Left lung (tissue), 10 donors: Measurements from ENCODE around the gene WASF2. TPM values are rescaled to one million over a fixed set of nuclear protein-coding genes. Genes with fewer than 3 reads are reported as not detected.
A peak's percentile ranks its signal among the peaks of the same experiment; 100 is the strongest.
"Not testable (repeated sequence)": the region's sequence is repeated elsewhere in the genome, so short reads cannot be mapped to it uniquely, and the experiment has no call there.

Experiments used
- ATAC-seq: fragments of 200-7000 bp; cut with Tn5 transposase; one replicate; pipeline ENCODE4 v1.9.1; 2020; ENCODE audit warnings: moderate library complexity
- DNase-seq, 4 donors: peaks; one replicate each; pipeline ENCODE4 v3.0.0-alpha.2; 2013 to 2020
- H3K27ac ChIP-seq, 2 donors: fragments of 200-600 bp; sonication (generic) in 1 of 2; one replicate each; pipeline versions ENCODE4 v1.5.0 to v1.8.0; 2020 to 2021
- H3K27me3 ChIP-seq, 2 donors: fragments of 200-600 bp; sonication (generic) in 1 of 2; one replicate each; pipeline versions ENCODE4 v1.5.0 to v1.8.0; 2020 to 2021
- H3K36me3 ChIP-seq, 2 donors: fragments of 200-600 bp; sonication (generic) in 1 of 2; one replicate each; pipeline versions ENCODE4 v1.5.0 to v1.8.0; 2020 to 2021
- H3K4me1 ChIP-seq, 2 donors: fragments of 200-600 bp; one replicate each; pipeline ENCODE4 v1.8.0; 2021
- H3K4me3 ChIP-seq, 2 donors: fragments of 200-600 bp; sonication (generic) in 1 of 2; one replicate each; pipeline versions ENCODE4 v1.5.0 to v1.8.0; 2020 to 2021; ENCODE audit warnings: mild to moderate bottlenecking in 1 of 2
- H3K9me3 ChIP-seq, 2 donors: fragments of 200-600 bp; sonication (generic) in 1 of 2; one replicate each; pipeline versions ENCODE4 v1.5.0 to v1.8.0; 2020 to 2021
- CTCF ChIP-seq, 2 donors: fragments of 200-600 bp; sonication (generic) in 1 of 2; IDR thresholded peaks; one replicate each; pipeline versions ENCODE4 v1.5.0 to v1.8.0; 2021; ENCODE audit warnings: antibody characterized with exemption in 2 of 2
- intact Hi-C, 2 donors: fragments of 100-400 bp; cut with DNase I; formaldehyde crosslinking; loops; one replicate each; pipeline versions ENCODE4 v1.11.2 to v1.14.2; 2022
- polyA plus RNA-seq, 6 donors: library from polyadenylated mRNA; unstranded; fragments of 120-200 nt; gene quantifications; one replicate each; pipeline ENCODE4 v1.2.1, GENCODE V29; 2013; ENCODE audit not compliant: insufficient read length in 6 of 6
- total RNA-seq, 2 donors: library from RNA; stranded (reverse); fragmentation: NEBNext Ultra II Directional; extraction: Animal tissue kit (Norgen Biotek cat#: 25700); gene quantifications; one replicate each; pipeline ENCODE4 v1.2.1, GENCODE V29; 2021
- donor health status: DM: no; HTN: yes; CAD: no.
- donor health status: DM: no; HTN: no; CAD: no.

Gene WASF2
- total and polyA plus RNA-seq, 8 donors = 108 to 147 (median 134) TPM

GRCh38 chr1:27476237-27476636, 13.7 kb downstream of the WASF2 start:
- Histone ChIP-seq H3K4me3 (no peak overlapping the region), H3K9me3 (no peaks in the 10 kb centered on the region), H3K36me3 (peaks cover 0 to 4% of the 10 kb centered on the region in 2 donors), H3K27ac (no peak overlapping the region), H3K27me3 (no peaks in the 10 kb centered on the region), H3K4me1 (peaks cover 5 to 93% of the 10 kb centered on the region in 2 donors)
- intact Hi-C loops = no loop called here
- no peak for ATAC-seq
- DNase-seq = no peak
- no peak for TF ChIP-seq CTCF (IDR thresholded peaks at IDR 0.05)

- TF ChIP-seq CTCF (IDR thresholded peaks at IDR 0.05) = no peak
- no peak overlapping the region for H3K4me3 ChIP-seq
- H3K27me3 ChIP-seq = no peaks in the 10 kb centered on the region
- intact Hi-C loops = no loop called here
- H3K36me3 ChIP-seq = peaks cover 0 to 4% of the 10 kb centered on the region in 2 donors
- H3K4me1 ChIP-seq = peaks cover 5 to 92% of the 10 kb centered on the region in 2 donors
- no peak for DNase-seq
- no peak overlapping the region for H3K27ac ChIP-seq
- no peaks in the 10 kb centered on the region for H3K9me3 ChIP-seq
- no peak for ATAC-seq
These were observed 14.2 kb downstream of the WASF2 start for GRCh38 chr1:27475720-27476119.

DNA sequence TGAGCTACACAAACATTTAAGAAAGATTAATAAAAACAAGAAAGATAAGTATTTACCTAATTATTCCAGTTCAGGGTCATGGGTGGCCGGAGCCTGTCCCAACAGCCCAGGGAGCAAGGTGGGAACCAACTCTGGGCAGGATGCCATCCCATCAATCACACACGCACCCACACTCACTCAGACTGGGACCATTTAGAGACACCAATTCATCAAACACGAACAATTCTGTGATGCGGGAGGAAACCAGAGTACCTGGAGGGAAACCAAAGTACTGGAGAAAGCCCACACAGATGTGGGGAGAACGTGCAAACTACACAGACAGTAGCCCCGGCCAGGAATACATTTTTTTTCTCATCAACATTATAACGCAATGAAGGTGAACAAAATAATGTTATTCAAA, 16.2 kb downstream of the WASF2 start:
- Histone ChIP-seq H3K4me3 (no peak overlapping the region), H3K27ac (no peak overlapping the region), H3K4me1 (peaks cover 16 to 91% of the 10 kb centered on the region in 2 donors), H3K27me3 (no peaks in the 10 kb centered on the region), H3K36me3 (peaks cover 0 to 4% of the 10 kb centered on the region in 2 donors), H3K9me3 (no peaks in the 10 kb centered on the region)
- TF ChIP-seq CTCF (IDR thresholded peaks at IDR 0.05) = no peak
- no peak for DNase-seq
- intact Hi-C loops = no loop called here
- ATAC-seq = no peak

GRCh38 chr1:27472098-27472497, 17.9 kb downstream of the WASF2 start:
- ATAC-seq, H3K36me3 ChIP-seq, intact Hi-C loops, DNase-seq, H3K9me3 ChIP-seq, H3K4me3 ChIP-seq, H3K27ac ChIP-seq, H3K27me3 ChIP-seq: not testable (repeated sequence)
- peaks cover 16 to 95% of the 10 kb centered on the region in 2 donors for H3K4me1 ChIP-seq

DNA sequence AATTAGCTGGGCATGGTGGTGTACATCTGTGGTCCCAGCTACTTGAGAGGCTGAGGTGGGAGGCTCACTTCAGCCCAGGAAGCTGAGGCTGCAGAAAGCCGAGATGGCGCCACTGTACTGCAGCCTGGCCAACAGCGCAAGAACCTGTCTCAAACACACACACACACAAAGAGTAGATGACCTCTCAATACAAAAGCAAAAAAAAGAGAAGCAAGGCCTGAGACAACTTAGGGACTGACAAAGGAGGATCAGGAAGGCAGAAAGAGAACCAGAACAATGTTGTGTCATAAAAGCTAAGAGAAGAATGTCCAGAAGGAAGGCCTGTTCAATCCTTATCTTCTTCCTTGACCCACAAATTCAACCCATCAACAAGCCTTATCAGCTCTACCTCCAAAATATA, 18.5 kb downstream of the WASF2 start:
- TF ChIP-seq CTCF (IDR thresholded peaks at IDR 0.05) = no peak
- no peaks in the 10 kb centered on the region for H3K9me3 ChIP-seq
- intact Hi-C loops = no loop called here
- no peak for ATAC-seq
- peaks cover 16 to 95% of the 10 kb centered on the region in 2 donors for H3K4me1 ChIP-seq
- no peak overlapping the region for H3K4me3 ChIP-seq
- peak overlapping the region in 1 of 2 donors; percentile 26 for H3K27ac ChIP-seq
- DNase-seq = no peak
- H3K36me3 ChIP-seq = peaks cover 0 to 1% of the 10 kb centered on the region in 2 donors
- H3K27me3 ChIP-seq = no peaks in the 10 kb centered on the region

- H3K9me3 ChIP-seq = no peaks in the 10 kb centered on the region
- H3K27me3 ChIP-seq = no peaks in the 10 kb centered on the region
- TF ChIP-seq CTCF (IDR thresholded peaks at IDR 0.05) = no peak
- ATAC-seq = no peak
- no peak overlapping the region for H3K27ac ChIP-seq
- DNase-seq = no peak
- H3K4me3 ChIP-seq = no peak overlapping the region
- H3K4me1 ChIP-seq = peaks cover 17 to 97% of the 10 kb centered on the region in 2 donors
- H3K36me3 ChIP-seq = peaks cover 0 to 6% of the 10 kb centered on the region in 2 donors
- intact Hi-C loops = no loop called here
These were observed 20.6 kb downstream of the WASF2 start for GRCh38 chr1:27469334-27469733.

GRCh38 chr1:27468378-27468777, 21.6 kb downstream of the WASF2 start:
- H3K9me3 ChIP-seq, intact Hi-C loops, H3K27me3 ChIP-seq, H3K36me3 ChIP-seq, DNase-seq, ATAC-seq, H3K4me3 ChIP-seq: not testable (repeated sequence)
- peak overlapping the region in 1 of 2 donors; percentile 13 for H3K27ac ChIP-seq
- peaks cover 15 to 95% of the 10 kb centered on the region in 2 donors for H3K4me1 ChIP-seq
